ENCODE data around the gene CCDC92.

CCDC92 gene

DNA sequence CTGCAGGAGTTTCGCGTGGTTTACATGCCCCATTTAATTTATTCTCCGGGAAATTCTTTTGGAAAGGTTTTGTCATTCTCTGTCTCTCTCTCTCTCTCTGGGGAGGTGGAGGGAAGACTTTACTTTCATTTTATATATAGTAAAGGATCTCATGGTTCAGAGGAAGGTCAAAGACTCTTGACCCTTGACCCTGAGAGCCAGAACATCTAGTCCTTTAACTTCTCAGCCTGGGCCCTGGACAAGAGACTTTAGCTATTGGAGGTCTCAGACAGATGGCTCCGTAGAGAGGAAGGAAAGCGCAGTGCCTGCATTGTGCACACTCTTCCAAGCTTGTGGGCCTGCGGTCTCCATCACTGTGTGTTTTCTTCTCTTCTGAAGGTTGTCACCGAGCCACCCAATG lies 43.7 kb downstream of the CCDC92 start:
- TF ChIP-seq, protein P1, sequence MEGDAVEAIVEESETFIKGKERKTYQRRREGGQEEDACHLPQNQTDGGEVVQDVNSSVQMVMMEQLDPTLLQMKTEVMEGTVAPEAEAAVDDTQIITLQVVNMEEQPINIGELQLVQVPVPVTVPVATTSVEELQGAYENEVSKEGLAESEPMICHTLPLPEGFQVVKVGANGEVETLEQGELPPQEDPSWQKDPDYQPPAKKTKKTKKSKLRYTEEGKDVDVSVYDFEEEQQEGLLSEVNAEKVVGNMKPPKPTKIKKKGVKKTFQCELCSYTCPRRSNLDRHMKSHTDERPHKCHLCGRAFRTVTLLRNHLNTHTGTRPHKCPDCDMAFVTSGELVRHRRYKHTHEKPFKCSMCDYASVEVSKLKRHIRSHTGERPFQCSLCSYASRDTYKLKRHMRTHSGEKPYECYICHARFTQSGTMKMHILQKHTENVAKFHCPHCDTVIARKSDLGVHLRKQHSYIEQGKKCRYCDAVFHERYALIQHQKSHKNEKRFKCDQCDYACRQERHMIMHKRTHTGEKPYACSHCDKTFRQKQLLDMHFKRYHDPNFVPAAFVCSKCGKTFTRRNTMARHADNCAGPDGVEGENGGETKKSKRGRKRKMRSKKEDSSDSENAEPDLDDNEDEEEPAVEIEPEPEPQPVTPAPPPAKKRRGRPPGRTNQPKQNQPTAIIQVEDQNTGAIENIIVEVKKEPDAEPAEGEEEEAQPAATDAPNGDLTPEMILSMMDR (IDR thresholded peaks at IDR 0.05) = no peak
- Histone ChIP-seq H3K27ac (no peak overlapping the region), H3K4me3 (no peak overlapping the region)
- no peak for DNase-seq (ENCODE audit: low spot score)

DNA sequence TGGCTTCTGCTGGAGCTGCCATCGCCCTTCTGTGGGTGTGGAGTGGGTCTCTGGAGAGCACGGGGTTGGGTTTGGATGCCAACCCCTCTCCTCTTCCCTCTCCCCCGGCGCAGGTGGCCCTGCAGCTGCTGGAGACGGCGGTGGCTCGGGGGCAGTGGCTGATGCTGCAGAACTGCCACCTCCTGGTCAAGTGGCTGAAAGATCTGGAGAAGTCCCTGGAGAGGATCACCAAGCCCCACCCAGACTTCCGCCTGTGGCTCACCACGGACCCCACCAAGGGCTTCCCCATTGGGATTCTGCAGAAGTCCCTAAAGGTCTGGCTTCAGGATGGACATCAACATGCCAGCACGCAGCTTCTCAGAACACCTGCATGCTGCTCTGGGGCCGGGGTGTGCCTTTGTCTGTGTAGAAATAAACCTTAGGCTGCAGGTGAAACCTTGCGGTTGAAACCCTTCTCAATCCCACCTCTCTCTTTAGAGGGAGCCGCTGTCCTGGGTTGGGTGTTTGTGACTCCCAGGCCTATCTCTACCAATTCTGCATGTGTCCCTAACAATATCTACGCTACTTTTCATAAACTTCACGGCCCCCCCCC lies 44.3 kb downstream of the CCDC92 start:
- no peak for DNase-seq (ENCODE audit: low spot score)
- no peak overlapping the region for H3K27ac ChIP-seq
- no peak overlapping the region for H3K4me3 ChIP-seq
- TF ChIP-seq, protein P1 (IDR thresholded peaks at IDR 0.05) = no peak

DNA sequence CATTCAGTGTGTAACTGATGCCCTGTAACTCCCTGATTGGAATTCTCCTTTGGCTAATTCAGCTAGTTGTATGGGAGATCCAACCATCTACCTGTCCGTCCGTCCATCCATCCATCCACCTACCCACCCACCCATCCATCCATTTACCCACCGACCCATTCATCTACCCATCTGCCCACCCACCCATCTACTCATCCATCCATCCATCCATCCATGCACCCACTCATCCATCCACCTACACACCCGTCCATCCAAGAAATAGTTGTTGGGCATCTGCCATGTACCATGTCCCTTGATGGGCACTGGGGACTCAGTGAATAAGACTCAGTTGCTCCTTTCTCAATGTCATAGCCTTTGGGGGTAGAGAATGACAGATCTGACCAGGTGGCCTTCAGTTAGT lies 48.1 kb downstream of the CCDC92 start:
- TF ChIP-seq, protein P1 (IDR thresholded peaks at IDR 0.05) = no peak
- H3K4me3 ChIP-seq = no peak overlapping the region
- DNase-seq (ENCODE audit: low spot score) = no peak
- no peak overlapping the region for H3K27ac ChIP-seq

DNA sequence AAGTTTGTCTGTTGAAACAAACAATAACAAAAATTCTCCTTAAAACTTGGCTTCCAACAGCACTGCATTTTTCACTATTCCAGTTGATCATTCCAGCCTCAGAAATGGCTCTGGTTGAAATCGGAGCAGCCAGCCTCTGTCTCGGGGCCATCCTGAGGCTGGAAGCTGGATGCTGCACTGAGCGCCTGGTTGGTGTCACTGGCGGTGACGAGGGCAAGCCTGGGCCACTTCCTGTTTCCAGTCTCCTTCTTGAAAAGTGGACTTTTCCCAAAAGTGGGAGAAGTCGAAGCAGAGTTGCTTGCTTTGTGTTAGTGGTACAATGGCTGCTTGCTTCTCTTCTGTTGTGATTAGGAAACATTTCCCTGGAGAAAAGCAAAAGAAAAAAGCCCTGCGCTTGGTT lies 48.7 kb downstream of the CCDC92 start:
- Histone ChIP-seq H3K4me3 (no peak overlapping the region), H3K27ac (no peak overlapping the region)
- DNase-seq (ENCODE audit: low spot score) = no peak
- TF ChIP-seq, protein P1 (IDR thresholded peaks at IDR 0.05) = no peak

DNA sequence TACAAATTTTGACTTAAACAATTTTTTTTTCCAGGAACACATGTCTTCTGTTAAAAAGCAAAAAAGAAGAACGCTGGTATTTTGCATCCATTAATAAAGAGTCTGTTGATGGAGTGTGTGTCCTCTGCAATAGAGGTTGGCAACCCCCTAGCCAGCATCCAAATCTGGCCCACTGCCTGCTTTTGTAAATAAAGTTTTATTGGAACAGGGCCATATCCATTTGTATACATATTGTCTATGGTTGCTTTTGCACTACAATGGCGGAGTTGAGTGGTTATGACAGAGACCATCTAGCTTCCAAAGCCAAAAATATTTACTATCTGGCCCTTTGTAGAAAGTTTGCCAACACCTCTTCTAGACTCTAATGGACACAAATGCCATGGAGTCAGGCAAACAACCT lies 49.6 kb downstream of the CCDC92 start:
- DNase-seq (ENCODE audit: low spot score) = no peak
- Histone ChIP-seq H3K4me3 (no peak overlapping the region), H3K27ac (no peak overlapping the region)
- TF ChIP-seq, protein P1 (IDR thresholded peaks at IDR 0.05) = no peak

DNA sequence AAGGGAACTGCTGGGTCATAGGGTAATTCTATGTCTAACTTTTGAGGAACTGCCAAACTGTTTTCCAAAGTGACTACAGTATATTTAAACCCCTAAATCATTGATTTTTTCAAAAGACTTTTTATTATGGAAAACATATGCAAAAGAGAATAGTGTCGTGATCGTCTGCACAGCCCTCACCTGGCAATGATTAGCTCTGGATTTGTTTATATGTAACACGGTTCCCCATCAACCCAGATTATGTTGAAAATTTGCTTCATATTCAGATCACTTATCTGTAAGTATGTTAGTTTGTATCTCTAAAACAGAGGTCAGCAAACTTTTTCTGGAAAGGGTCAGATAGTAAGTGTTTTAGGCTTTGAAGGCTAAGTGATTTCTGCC lies 52.7 kb downstream of the CCDC92 start:
- no peak for DNase-seq (ENCODE audit: low spot score)
- no peak overlapping the region for H3K27ac ChIP-seq
- TF ChIP-seq, protein P1 (IDR thresholded peaks at IDR 0.05) = no peak
- no peak overlapping the region for H3K4me3 ChIP-seq

DNA sequence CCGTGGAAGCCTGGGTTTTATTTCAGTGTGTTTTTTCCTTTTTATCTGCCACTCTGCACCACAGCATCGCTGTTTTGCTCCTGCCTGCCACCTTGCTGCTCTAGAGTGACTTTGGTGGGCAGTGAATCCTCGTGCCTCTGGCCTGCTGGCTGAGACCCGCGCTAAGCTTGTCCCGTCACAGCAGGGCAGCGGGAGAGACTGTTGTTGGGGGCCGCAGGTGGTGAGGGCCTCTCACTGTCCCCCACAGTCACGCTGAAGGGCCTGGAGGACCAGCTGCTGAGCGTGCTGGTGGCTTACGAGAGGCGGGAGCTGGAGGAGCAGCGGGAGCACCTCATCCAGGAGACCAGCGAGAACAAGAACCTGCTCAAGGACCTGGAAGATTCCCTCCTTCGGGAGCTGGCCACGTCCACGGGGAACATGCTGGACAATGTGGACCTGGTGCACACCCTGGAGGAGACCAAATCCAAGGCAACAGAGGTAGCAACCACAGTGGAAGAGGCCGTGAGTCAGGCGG lies 55.2 kb downstream of the CCDC92 start:
- Histone ChIP-seq H3K4me3 (no peak overlapping the region), H3K27ac (no peak overlapping the region)
- TF ChIP-seq, protein P1 (IDR thresholded peaks at IDR 0.05) = no peak
- no peak for DNase-seq (ENCODE audit: low spot score)
